ENCODE results near the gene PTGES3. TPM values are rescaled to one million over a fixed set of nuclear protein-coding genes. Genes with fewer than 3 reads are reported as not detected.

Gene PTGES3
- total RNA-seq, 4 donors from 2014 or later, result 57.2 to 81.4 (median 69.3) TPM

DNA sequence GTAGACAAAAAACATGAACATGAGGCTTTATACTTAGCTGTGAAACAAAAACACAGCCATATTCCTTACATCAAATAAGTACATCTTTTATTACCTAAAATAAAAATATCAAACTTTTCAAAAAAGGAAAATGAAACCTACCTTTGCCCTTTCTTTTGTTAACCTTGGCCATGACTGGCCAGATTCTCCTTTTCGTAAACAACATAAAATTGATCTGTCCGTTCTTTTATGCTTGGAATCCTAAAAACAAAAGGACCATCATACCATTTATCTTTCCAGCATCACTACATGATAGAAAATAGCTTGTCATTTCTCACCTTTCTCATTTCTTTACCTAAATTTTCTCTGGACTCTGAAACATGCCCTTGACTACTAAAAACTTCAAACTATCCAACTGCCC is 16.5 kb downstream of the PTGES3 start:
- DNase-seq (no peak), ATAC-seq (no peak)
- peaks cover 4 to 60% of the 10 kb centered on the region in 2 donors for H3K36me3 ChIP-seq
- TF ChIP-seq, protein P1, sequence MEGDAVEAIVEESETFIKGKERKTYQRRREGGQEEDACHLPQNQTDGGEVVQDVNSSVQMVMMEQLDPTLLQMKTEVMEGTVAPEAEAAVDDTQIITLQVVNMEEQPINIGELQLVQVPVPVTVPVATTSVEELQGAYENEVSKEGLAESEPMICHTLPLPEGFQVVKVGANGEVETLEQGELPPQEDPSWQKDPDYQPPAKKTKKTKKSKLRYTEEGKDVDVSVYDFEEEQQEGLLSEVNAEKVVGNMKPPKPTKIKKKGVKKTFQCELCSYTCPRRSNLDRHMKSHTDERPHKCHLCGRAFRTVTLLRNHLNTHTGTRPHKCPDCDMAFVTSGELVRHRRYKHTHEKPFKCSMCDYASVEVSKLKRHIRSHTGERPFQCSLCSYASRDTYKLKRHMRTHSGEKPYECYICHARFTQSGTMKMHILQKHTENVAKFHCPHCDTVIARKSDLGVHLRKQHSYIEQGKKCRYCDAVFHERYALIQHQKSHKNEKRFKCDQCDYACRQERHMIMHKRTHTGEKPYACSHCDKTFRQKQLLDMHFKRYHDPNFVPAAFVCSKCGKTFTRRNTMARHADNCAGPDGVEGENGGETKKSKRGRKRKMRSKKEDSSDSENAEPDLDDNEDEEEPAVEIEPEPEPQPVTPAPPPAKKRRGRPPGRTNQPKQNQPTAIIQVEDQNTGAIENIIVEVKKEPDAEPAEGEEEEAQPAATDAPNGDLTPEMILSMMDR (IDR thresholded peaks at IDR 0.05 in 4 of 5, conservative IDR thresholded peaks at IDR 0.05 in 1 of 5), result no peak
- no peak for TF ChIP-seq POLR2A (IDR thresholded peaks at IDR 0.05)
- H3K27ac ChIP-seq, result no peak overlapping the region
- in situ Hi-C loops (cut with MboI; ENCODE audit: low sequenced_read_pairs in 4 of 4), result no loop called here
- H3K27me3 ChIP-seq, result no peaks in the 10 kb centered on the region
- H3K4me1 ChIP-seq, result peaks cover 12 to 22% of the 10 kb centered on the region in 2 donors
- no peaks in the 10 kb centered on the region for H3K9me3 ChIP-seq
- intact Hi-C loops (cut with DNase I; ENCODE audit: low total_unique reads), result no loop called here
- H3K4me3 ChIP-seq, result no peak overlapping the region

DNA sequence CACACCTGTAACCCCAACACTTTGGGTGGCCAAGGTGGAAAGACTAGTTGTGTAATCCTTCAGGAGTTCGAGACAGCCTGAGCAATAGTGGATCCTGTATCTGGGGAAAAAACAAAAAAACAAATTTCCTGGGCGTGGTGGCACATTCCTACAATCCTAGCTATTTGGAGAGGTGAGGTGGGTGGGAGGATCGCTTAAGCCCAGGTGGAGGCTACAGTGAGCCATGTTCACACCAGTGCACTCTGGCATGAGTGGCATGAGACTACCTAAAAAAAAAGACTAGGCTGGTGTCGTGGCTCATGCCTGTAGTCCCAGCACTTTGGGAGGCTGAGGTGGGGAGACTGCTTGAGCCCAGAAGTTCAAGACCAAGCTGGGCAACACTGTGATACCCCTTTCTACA is 17.2 kb downstream of the PTGES3 start:
- no peak overlapping the region for H3K27ac ChIP-seq
- no peaks in the 10 kb centered on the region for H3K9me3 ChIP-seq
- intact Hi-C loops (cut with DNase I; ENCODE audit: low total_unique reads), result no loop called here
- no peaks in the 10 kb centered on the region for H3K27me3 ChIP-seq
- ATAC-seq (no peak), DNase-seq (no peak)
- in situ Hi-C loops (cut with MboI; ENCODE audit: low sequenced_read_pairs in 4 of 4), result no loop called here
- no peak overlapping the region for H3K4me3 ChIP-seq
- H3K36me3 ChIP-seq, result peaks cover 6 to 68% of the 10 kb centered on the region in 2 donors
- peaks cover 7 to 20% of the 10 kb centered on the region in 2 donors for H3K4me1 ChIP-seq
- TF ChIP-seq, protein P1 (IDR thresholded peaks at IDR 0.05 in 4 of 5, conservative IDR thresholded peaks at IDR 0.05 in 1 of 5), result no peak
- TF ChIP-seq POLR2A (IDR thresholded peaks at IDR 0.05), result no peak

DNA sequence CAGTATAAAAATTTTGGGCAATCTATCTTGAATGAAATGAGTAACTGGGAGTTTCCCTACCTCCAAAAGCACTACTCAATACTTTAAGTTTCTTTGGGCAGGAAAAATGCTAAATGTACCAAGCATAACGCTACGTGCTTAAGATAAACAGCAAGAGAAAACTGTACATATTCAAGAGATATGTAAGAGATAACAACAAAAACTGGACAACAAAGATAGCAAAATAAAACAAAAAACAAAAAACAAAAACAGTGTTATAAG is 20.0 kb downstream of the PTGES3 start:
- ATAC-seq (no peak), DNase-seq (no peak)
- no peaks in the 10 kb centered on the region for H3K27me3 ChIP-seq
- in situ Hi-C loops (cut with MboI; ENCODE audit: low sequenced_read_pairs in 4 of 4), result no loop called here
- TF ChIP-seq, protein P1 (IDR thresholded peaks at IDR 0.05 in 4 of 5, conservative IDR thresholded peaks at IDR 0.05 in 1 of 5), result no peak
- no peak for TF ChIP-seq POLR2A (IDR thresholded peaks at IDR 0.05)
- intact Hi-C loops (cut with DNase I; ENCODE audit: low total_unique reads), result no loop called here
- H3K4me1 ChIP-seq, result peaks cover 0 to 10% of the 10 kb centered on the region in 2 donors
- no peak overlapping the region for H3K4me3 ChIP-seq
- peak overlapping the region in 1 of 4 donors; percentile 18 for H3K27ac ChIP-seq
- H3K36me3 ChIP-seq, result peaks cover 9 to 95% of the 10 kb centered on the region in 2 donors
- H3K9me3 ChIP-seq, result no peaks in the 10 kb centered on the region

DNA sequence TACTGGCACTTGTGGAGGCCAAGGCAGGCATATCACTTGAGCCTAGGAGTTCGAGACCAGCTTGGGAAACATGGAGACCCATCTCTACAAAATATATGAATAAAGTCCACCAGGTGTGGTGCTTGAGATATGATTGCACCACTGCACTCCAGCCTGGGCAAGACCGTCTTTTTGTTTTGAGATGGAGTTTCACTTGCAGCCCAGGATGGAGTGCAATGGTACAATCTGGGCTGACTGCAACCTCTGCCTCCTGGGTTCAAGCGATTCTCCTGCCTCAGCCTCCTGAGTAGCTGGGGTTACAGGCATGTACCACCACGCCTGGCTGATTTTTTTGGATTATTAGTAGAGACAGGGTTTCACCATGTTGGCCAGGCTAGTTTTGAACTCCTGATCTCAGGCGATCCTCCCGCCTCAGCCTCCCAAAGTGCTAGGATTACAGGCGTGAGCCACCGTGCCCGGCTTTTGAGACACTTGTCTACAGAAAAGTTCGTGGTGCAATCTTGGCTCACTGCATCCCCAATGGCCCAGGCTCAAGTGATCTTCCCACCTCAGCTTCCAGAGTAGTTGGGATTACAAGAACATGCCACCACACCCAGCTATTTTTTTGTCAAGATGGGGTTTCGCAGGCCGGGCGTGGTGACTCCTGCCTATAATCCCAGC is 26.0 kb downstream of the PTGES3 start:
- TF ChIP-seq, protein P1 (IDR thresholded peaks at IDR 0.05 in 4 of 5, conservative IDR thresholded peaks at IDR 0.05 in 1 of 5), result no peak
- TF ChIP-seq POLR2A (IDR thresholded peaks at IDR 0.05), result no peak
- H3K27me3 ChIP-seq, result no peaks in the 10 kb centered on the region
- DNase-seq (no peak), ATAC-seq (no peak)
- no peaks in the 10 kb centered on the region for H3K4me1 ChIP-seq
- H3K4me3 ChIP-seq, result no peak overlapping the region
- in situ Hi-C loops (cut with MboI; ENCODE audit: low sequenced_read_pairs in 4 of 4) (no loop called here), intact Hi-C loops (cut with DNase I; ENCODE audit: low total_unique reads) (no loop called here)
- H3K36me3 ChIP-seq, result peaks cover 9 to 39% of the 10 kb centered on the region in 2 donors
- H3K27ac ChIP-seq, result no peak overlapping the region
- H3K9me3 ChIP-seq, result no peaks in the 10 kb centered on the region

DNA sequence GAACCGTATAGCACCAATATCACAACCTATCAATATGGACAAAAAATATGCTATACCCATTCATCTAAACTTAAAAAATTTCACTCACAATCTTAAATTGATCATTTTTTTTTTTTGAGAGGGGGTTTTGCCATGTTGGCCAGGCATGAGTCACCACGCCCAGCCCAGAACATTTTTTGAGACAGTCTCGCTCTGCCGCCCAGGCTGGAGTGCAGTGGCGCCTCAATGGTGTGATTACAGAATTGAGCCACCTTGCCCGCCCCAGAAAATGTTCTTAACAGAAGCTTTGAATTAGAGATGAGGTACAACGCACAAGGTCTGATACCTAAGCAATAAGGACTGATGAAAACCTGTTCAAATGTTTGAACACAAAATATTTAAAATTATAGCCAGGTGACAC is 26.5 kb downstream of the PTGES3 start:
- Histone ChIP-seq H3K27ac (no peak overlapping the region), H3K9me3 (no peaks in the 10 kb centered on the region), H3K4me1 (no peaks in the 10 kb centered on the region), H3K27me3 (no peaks in the 10 kb centered on the region), H3K36me3 (peaks cover 4 to 34% of the 10 kb centered on the region in 2 donors), H3K4me3 (no peak overlapping the region)
- TF ChIP-seq, protein P1 (IDR thresholded peaks at IDR 0.05 in 4 of 5, conservative IDR thresholded peaks at IDR 0.05 in 1 of 5), result no peak
- TF ChIP-seq POLR2A (IDR thresholded peaks at IDR 0.05), result no peak
- ATAC-seq (no peak), DNase-seq (no peak)
- intact Hi-C loops (cut with DNase I; ENCODE audit: low total_unique reads), result no loop called here
- in situ Hi-C loops (cut with MboI; ENCODE audit: low sequenced_read_pairs in 4 of 4), result no loop called here
